Mucosa of stomach (tissue), 1 donor: ENCODE measurements around the gene HERPUD1.

Source experiments
- H3K27me3 ChIP-seq: one replicate; pipeline ENCODE4 v1.7.0; 2013; ENCODE audit warnings: mild to moderate bottlenecking, low read length; ENCODE audit not compliant: control insufficient read depth, insufficient read depth
- H3K36me3 ChIP-seq: one replicate; pipeline ENCODE4 v1.7.0; 2013; ENCODE audit warnings: low read length; ENCODE audit not compliant: control insufficient read depth, insufficient read depth
- H3K4me1 ChIP-seq: one replicate; pipeline ENCODE4 v1.7.0; 2013; ENCODE audit warnings: mild to moderate bottlenecking, low read length; ENCODE audit not compliant: control insufficient read depth, insufficient read depth
- H3K4me3 ChIP-seq: one replicate; pipeline ENCODE4 v1.7.0; 2013; ENCODE audit warnings: low read length
- H3K9ac ChIP-seq: one replicate; pipeline ENCODE4 v1.7.0; 2013; ENCODE audit warnings: mild to moderate bottlenecking, low read length, moderate library complexity
- H3K9me3 ChIP-seq: one replicate; pipeline ENCODE4 v1.7.0; 2013; ENCODE audit warnings: mild to moderate bottlenecking, low read length, moderate library complexity; ENCODE audit not compliant: control insufficient read depth
- donor health status: Pancreatic carcinoma.

HERPUD1 gene

DNA sequence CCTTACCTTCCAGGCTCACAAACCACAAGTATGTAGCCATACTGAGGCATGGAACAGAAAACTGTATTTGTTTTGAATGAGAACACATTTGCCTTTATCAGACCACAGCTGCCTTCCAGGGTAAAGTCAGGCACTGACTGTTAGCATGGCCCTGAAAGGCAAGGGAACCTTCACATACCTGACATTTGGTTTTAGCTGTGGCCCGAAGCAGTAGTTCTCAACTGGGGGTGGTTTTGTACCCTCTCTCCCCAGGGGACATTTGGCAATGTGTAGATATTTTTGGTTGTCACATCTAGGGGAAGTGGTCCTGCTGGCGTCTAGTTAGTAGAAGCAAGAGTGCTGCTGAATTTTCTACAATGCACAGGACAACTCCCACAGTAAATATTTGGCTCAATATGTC, 9.2 kb downstream of the HERPUD1 start:
- Histone ChIP-seq H3K27me3 (no peaks in the 10 kb centered on the region), H3K9me3 (no peaks in the 10 kb centered on the region), H3K9ac (no peak overlapping the region), H3K4me1 (peaks cover 20% of the 10 kb centered on the region), H3K36me3 (peaks cover 55% of the 10 kb centered on the region), H3K4me3 (no peak overlapping the region)

DNA sequence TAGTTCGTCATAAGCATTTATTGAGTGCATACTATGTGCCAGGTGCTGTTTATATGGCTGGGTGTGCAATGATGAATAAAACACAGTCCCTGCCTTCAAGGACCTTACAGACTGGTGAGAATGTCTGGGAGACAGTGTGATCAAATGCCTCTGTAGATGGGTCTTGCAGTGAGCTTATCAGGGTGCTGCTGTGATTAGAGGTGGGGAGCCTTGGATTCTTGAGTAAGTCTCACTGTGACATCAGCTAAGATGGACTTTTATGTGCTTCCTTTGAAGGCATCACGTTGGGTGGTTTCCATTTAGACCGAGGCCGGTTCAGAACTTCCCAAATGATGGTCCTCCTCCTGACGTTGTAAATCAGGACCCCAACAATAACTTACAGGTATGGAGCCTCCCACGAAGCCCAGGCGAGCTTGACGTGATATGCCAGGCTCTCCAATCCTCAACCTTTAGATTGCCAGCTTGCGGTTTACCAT, 10.0 kb downstream of the HERPUD1 start:
- Histone ChIP-seq H3K27me3 (no peaks in the 10 kb centered on the region), H3K9me3 (no peaks in the 10 kb centered on the region), H3K4me3 (no peak overlapping the region), H3K4me1 (peaks cover 16% of the 10 kb centered on the region), H3K9ac (no peak overlapping the region), H3K36me3 (peaks cover 55% of the 10 kb centered on the region)

DNA sequence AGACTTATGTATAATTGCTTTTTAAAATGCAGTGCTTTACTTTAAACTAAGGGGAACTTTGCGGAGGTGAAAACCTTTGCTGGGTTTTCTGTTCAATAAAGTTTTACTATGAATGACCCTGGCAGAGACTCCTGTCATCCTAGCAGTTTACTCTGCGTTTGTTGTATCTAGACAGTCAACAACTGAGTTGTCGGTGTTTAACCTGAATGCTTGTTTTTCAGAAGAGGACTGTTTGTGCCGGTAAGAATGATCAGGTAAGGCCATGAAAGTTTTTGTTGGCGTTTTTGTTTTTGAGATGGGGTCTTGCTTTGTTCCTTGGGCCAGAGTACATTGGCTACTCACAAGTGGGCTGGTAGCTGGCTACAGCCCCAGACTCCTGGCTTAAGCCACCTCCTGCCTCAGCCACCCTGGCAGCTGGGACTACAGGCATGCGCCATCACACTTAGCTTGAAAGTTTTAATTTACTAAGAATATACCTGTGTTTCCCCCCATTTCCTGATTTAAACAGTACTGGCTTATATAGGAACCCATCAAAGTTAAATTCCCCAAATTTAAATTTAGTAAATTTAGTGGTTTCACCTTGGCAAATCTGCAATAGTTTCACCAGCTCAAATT, 11.9 kb downstream of the HERPUD1 start:
- Histone ChIP-seq H3K9me3 (no peaks in the 10 kb centered on the region), H3K27me3 (no peaks in the 10 kb centered on the region), H3K9ac (no peak overlapping the region), H3K36me3 (peaks cover 50% of the 10 kb centered on the region), H3K4me3 (no peak overlapping the region), H3K4me1 (peaks cover 4% of the 10 kb centered on the region)

DNA sequence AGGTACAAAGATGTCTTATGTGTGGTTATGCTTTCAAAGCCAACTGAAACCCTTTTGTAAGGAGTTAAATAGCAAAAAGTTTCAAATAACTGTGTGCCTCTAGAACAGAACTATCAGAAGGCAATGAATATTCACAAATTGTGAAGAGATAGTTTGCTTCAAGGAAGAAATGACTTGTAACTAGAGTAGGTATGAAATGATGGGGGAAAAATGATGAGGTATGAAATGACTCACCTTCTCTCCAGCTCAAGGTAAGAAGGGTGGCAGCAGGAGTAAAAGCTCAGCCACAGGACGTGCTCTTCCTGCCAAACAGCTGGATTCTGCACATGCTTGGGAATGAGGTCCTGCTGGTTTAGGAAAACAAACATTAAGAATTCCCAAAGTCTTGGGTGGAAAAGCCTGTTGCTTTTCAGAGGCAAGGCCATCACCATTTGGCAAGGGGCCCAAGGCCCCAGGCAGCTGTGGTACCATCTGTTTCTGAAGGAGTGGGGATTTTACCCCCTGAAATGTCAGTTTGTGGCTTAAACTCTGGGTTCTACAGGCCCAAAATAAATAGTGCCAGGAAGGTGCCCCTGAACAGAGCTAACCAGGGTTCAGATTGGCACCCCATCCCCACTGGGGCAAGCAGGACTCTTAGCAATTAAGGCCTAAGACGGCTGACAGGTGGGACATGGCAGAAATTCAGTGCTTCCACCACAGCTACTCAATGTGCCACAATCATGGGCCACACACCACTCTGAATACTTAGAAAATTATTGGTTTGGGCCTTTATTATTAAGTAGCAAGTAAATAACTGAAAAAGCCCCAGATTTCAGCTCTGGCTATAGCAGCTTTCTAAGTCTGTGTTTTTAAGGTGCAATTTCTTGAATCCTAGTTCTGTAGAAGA, 13.3 kb downstream of the HERPUD1 start:
- H3K9ac ChIP-seq: no peak overlapping the region
- H3K27me3 ChIP-seq: no peaks in the 10 kb centered on the region
- no peaks in the 10 kb centered on the region for H3K9me3 ChIP-seq
- H3K4me3 ChIP-seq: no peak overlapping the region
- peaks cover 44% of the 10 kb centered on the region for H3K36me3 ChIP-seq
- no peaks in the 10 kb centered on the region for H3K4me1 ChIP-seq

DNA sequence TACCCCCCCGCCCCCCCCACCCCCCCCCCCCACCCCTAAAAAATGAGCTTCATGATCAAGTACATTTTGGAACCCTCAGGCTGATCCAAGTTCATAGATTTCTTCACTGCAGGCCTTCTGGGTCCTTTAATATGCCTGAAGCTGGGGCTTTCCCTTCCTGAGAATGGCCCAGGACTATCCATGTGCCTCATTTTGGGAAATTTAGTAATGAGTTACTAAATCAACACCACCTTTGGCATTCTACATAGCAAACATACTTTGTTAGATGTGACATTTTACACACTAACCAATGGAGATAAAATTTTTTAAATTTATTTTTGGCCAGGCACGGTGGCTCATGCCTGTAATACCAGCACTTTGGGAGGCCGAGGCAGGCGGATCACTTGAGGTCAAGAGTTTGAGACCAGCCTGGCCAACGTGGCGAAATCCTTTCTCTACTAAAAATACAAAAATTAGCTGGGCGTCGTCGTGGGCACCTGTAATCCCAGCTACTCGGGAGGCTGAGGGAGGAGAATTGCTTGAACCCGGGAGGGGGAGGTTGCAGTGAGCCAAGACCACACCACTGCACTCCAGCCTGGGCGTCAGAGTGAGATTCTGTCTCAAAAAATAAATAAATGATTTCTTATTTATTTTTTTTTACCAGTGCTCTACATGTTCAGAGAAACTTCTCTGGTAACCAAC, 14.0 kb downstream of the HERPUD1 start:
- Histone ChIP-seq H3K27me3 (no peaks in the 10 kb centered on the region), H3K36me3 (peaks cover 39% of the 10 kb centered on the region)

DNA sequence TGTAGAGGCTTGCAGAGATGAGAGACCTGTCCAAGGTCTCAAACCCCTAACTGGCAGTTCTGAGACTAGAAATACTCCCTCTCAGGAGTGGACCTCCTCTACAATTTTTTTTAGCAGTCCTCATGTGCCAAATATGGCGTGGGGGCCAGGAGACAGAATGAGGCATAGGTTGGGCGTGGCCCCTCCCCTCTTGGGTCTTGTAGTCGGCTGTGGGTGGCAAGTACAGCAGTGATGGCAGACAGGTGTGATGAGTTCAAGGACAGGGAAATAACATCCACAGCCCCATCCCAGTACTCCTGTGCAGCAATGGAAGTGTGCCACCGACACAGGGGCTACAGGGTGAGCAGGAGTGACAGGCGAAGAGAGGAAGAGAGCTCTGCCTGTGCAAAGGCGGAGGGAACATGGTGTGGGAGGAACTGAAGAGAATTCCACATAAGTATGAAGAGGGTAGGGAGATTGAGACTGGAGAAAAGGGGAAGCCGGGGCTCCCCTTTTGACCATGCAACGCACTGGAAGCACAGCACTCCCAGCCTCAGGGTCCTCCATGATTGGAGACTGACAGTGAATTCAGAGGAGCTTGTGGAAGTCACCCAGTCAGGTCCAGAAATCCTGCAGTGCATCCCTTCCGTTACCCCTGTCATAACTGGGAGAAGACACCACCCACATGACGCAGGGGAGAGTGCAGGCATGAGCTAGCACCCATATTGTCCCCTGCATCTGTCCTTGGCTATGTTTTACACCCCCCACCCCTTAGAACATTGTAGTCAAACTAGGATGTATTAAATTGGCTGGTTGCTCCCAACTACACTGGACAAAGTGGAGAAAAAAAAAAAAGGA, 15.0 kb downstream of the HERPUD1 start:
- Histone ChIP-seq H3K9me3 (no peaks in the 10 kb centered on the region), H3K4me3 (no peak overlapping the region), H3K36me3 (peaks cover 32% of the 10 kb centered on the region), H3K4me1 (no peaks in the 10 kb centered on the region), H3K9ac (no peak overlapping the region), H3K27me3 (no peaks in the 10 kb centered on the region)

More for the DNA sequence above, 14.0 kb downstream of the HERPUD1 start:
- Histone ChIP-seq H3K9ac (no peak overlapping the region), H3K4me1 (no peaks in the 10 kb centered on the region), H3K9me3 (no peaks in the 10 kb centered on the region), H3K4me3 (no peak overlapping the region)

DNA sequence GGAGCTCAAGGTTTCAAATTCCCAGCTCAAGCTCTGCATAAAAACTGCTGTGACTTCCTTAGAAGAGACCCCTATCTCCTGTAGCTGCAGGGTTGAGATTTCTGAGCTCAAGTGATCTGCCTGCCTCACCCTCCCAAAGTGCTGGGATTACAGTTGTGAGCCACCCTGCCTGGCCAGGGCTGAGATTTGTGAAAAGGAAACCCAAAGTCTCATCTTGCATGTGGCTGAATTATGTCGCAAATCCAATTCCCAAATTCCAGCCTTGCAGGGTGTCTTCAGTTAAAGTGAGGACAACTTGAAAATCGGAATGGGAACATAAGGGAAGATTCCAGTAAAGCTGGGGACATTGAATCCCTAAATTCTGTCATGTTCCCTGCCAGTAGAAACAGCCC, 15.7 kb downstream of the HERPUD1 start:
- no peaks in the 10 kb centered on the region for H3K9me3 ChIP-seq
- H3K4me3 ChIP-seq: no peak overlapping the region
- H3K9ac ChIP-seq: no peak overlapping the region
- no peaks in the 10 kb centered on the region for H3K4me1 ChIP-seq
- H3K36me3 ChIP-seq: peaks cover 26% of the 10 kb centered on the region
- no peaks in the 10 kb centered on the region for H3K27me3 ChIP-seq

DNA sequence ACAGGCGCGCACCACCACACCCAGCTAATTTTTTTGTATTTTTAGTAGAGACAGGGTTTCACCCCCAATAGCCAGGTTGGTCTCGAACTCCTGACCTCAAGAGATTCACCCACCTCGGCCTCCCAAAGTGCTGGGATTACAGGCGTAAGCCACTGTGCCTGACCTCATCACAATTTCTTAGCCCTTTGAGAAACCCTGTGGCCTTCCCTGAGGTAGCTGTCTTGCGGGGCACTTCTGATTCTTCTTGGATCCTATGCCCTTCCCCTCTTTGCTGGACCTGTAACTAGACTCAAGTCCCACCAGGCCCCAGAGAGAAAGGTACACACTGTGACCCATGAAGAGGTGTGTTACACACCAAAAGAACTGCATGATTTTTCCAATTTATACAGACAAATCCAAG, 16.3 kb downstream of the HERPUD1 start:
- Histone ChIP-seq H3K27me3 (no peaks in the 10 kb centered on the region), H3K9me3 (no peaks in the 10 kb centered on the region), H3K4me1 (no peaks in the 10 kb centered on the region), H3K9ac (no peak overlapping the region), H3K36me3 (peaks cover 20% of the 10 kb centered on the region), H3K4me3 (no peak overlapping the region)

DNA sequence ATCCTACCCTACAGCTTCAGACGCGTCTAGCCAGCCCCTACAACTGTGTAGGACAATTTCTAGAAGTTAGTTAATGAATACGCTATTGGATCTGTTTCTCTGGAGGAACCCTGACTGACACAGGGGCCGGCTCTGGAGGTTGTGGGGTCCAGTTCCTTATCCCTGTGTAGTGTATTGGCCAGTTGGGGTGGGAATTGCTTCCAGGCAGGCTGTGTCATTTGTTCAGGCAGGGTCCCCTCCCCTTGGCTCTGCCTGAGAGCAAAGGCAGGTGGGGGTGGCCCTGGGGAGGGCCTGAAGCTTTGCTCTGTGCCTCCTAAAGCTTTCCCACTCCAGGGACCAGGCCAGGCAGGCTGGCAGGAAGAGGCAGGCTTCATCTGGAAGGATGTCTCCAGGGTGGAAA, 18.1 kb downstream of the HERPUD1 start:
- Histone ChIP-seq H3K9ac (no peak overlapping the region), H3K36me3 (peaks cover 5% of the 10 kb centered on the region), H3K4me1 (no peaks in the 10 kb centered on the region), H3K4me3 (no peak overlapping the region), H3K9me3 (no peaks in the 10 kb centered on the region), H3K27me3 (no peaks in the 10 kb centered on the region)

DNA sequence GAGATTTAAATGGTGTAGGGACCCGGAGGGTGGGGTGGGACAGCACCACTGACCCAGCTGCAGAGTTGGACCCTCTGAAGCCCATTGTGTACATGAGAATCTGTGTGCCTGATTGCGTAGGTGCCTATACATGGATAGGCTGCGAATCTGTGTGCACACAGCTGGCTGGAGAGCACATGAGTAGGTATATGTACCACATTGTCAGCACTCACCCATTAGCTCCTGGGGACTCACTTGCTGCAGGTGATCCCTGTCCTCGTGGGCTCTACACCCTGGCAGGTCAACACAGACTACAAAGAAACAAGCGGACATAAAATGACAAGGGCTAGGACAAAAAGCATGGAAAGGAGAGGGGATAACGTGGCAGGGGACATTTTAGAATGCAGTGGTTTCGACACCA, 18.5 kb downstream of the HERPUD1 start:
- no peak overlapping the region for H3K9ac ChIP-seq
- H3K27me3 ChIP-seq: no peaks in the 10 kb centered on the region

DNA sequence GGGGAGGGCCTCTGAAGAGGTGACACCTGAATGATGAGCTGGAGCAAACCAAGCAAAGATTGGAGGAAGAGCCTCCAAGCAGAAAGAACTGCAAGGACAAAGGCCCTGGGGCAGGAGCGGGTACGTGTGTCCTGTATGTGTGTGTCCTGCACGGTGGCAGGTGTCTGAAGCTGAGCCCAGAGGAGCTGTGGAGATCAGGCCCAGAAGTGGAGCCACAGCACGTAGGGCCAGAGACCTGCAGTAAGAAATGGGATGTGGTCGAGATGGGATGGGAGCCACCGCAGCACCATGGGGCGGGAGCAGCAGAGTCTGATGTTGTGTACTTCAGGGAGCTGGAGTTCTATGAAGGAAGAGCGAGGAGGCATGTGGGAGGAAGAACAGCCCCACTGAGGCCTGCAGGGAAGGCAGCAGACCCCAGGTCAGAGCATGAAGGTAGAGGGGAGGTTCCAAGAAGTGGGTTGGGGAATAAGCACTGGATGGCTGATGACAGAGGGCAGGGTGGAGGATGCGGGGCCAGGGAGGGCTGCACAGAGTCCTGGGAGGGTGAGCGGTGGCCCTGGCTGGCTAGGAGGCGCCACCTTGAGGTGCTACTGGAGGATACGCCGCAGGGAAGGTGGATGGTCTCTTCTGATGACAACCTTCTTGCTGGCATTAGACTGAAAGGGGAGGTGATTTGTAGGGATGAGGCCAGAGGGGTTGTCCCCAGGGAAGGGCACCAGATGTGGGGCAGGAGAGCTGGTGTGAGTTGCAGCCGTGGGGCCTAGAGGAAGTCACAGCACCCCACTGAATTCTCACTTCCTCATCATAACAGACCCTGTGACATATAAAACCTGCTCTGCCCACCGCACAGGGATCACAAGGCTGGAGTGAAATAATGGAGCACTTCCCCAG, 19.2 kb downstream of the HERPUD1 start:
- Histone ChIP-seq H3K9me3 (no peaks in the 10 kb centered on the region), H3K27me3 (no peaks in the 10 kb centered on the region), H3K9ac (no peak overlapping the region), H3K4me3 (no peak overlapping the region), H3K36me3 (no peaks in the 10 kb centered on the region), H3K4me1 (no peaks in the 10 kb centered on the region)

More for the DNA sequence above, 18.5 kb downstream of the HERPUD1 start:
- Histone ChIP-seq H3K9me3 (no peaks in the 10 kb centered on the region), H3K36me3 (peaks cover 1% of the 10 kb centered on the region), H3K4me1 (no peaks in the 10 kb centered on the region), H3K4me3 (no peak overlapping the region)
